ENCODE measurements around the gene ERCC6L2.

ERCC6L2 gene

GRCh38 chr9:95924987-95925386 is 49.5 kb downstream of the ERCC6L2 start:
- DNase-seq = no peak

GRCh38 chr9:95927271-95928004 is 51.9 kb downstream of the ERCC6L2 start:
- no peak for DNase-seq

- DNase-seq = no peak
Observed at GRCh38 chr9:95930277-95930676, 54.8 kb downstream of the ERCC6L2 start.

- no peak for DNase-seq
Observed at GRCh38 chr9:95935861-95936578, 60.5 kb downstream of the ERCC6L2 start.

- DNase-seq = no peak
Observed at GRCh38 chr9:95936579-95937075, 61.1 kb downstream of the ERCC6L2 start.

- DNase-seq = no peak
Observed at GRCh38 chr9:95937131-95937530, 61.6 kb downstream of the ERCC6L2 start.

GRCh38 chr9:95938724-95939123 is 63.2 kb downstream of the ERCC6L2 start:
- DNase-seq = no peak

- DNase-seq = no peak
Observed at GRCh38 chr9:95939472-95939871, 64.0 kb downstream of the ERCC6L2 start.

- no peak for DNase-seq
Observed at GRCh38 chr9:95940265-95940664, 64.8 kb downstream of the ERCC6L2 start.

- no peak for DNase-seq
Observed at GRCh38 chr9:95942016-95942415, 66.5 kb downstream of the ERCC6L2 start.

GRCh38 chr9:95947118-95947517 is 71.6 kb downstream of the ERCC6L2 start:
- no peak for DNase-seq

GRCh38 chr9:95952471-95952870 is 77.0 kb downstream of the ERCC6L2 start:
- no peak for DNase-seq

GRCh38 chr9:95953986-95954385 is 78.5 kb downstream of the ERCC6L2 start:
- DNase-seq = no peak

- DNase-seq = peak; percentile 23
Observed at GRCh38 chr9:95954940-95955339, 79.4 kb downstream of the ERCC6L2 start.

GRCh38 chr9:95962936-95963335 is 87.4 kb downstream of the ERCC6L2 start:
- no peak for DNase-seq

GRCh38 chr9:95963659-95964058 is 88.2 kb downstream of the ERCC6L2 start:
- DNase-seq = no peak

GRCh38 chr9:95966306-95966705 is 90.8 kb downstream of the ERCC6L2 start:
- no peak for DNase-seq

GRCh38 chr9:95970317-95970716 is 94.8 kb downstream of the ERCC6L2 start:
- DNase-seq = no peak

- DNase-seq = no peak
Observed at GRCh38 chr9:95971815-95972214, 96.3 kb downstream of the ERCC6L2 start.

GRCh38 chr9:95974389-95974788 is 98.9 kb downstream of the ERCC6L2 start:
- no peak for DNase-seq

- DNase-seq = no peak
Observed at GRCh38 chr9:95977371-95977770, 101.9 kb downstream of the ERCC6L2 start.

GRCh38 chr9:95978106-95978505 is 102.6 kb downstream of the ERCC6L2 start:
- no peak for DNase-seq

- no peak for DNase-seq
Observed at GRCh38 chr9:95979446-95979845, 104.0 kb downstream of the ERCC6L2 start.

Measured in fibroblast of skin of right biceps (primary cell).